Uterus (tissue), 2 donors: Measurements from ENCODE around the gene YBEY.

Source experiments
- POLR2A ChIP-seq, 2 donors: fragments of 450-650 bp; IDR thresholded peaks; one replicate each; pipeline ENCODE4 v1.6.1; 2016; ENCODE audit warnings: antibody characterized with exemption in 2 of 2, mild to moderate bottlenecking in 1 of 2, moderate library complexity in 1 of 2
- TF ChIP-seq, protein P1 (sequence below), 4 experiments: fragments of 200-600 bp in 2 of 4; fragments of 450-650 bp in 2 of 4; sonication (generic) in 2 of 4; IDR thresholded peaks; one replicate each; pipeline ENCODE4 v1.5.1; 2016 to 2019; ENCODE audit warnings: antibody characterized with exemption in 4 of 4, mild to moderate bottlenecking in 2 of 4, moderate library complexity in 1 of 4

DNA sequence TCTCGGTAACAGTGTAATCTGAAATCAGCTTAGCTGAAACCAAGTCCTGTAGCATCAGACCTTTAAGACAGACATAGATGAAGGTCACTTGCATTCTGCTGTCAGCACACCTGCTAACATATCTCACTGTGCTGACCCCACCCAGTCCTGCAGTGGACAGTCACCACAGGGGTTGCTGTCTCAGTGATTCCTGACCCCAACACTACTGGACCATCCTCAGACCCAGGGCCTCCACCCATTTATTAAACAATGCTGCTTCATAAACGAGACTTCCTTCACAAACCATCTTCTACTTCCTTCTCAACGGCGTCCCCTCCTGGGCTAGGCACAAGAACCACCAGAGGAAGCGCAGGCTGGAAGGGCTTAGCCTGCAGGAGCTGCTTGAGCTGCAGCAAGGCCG lies 39.8 kb upstream of the YBEY start:
- TF ChIP-seq, protein P1, sequence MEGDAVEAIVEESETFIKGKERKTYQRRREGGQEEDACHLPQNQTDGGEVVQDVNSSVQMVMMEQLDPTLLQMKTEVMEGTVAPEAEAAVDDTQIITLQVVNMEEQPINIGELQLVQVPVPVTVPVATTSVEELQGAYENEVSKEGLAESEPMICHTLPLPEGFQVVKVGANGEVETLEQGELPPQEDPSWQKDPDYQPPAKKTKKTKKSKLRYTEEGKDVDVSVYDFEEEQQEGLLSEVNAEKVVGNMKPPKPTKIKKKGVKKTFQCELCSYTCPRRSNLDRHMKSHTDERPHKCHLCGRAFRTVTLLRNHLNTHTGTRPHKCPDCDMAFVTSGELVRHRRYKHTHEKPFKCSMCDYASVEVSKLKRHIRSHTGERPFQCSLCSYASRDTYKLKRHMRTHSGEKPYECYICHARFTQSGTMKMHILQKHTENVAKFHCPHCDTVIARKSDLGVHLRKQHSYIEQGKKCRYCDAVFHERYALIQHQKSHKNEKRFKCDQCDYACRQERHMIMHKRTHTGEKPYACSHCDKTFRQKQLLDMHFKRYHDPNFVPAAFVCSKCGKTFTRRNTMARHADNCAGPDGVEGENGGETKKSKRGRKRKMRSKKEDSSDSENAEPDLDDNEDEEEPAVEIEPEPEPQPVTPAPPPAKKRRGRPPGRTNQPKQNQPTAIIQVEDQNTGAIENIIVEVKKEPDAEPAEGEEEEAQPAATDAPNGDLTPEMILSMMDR (IDR thresholded peaks at IDR 0.05): no peak
- TF ChIP-seq POLR2A (IDR thresholded peaks at IDR 0.05): no peak
